Measurements from ENCODE around the gene SUPT6H.
"Not testable (repeated sequence)": the region's sequence is repeated elsewhere in the genome, so short reads cannot be mapped to it uniquely, and the experiment has no call there.

Gene SUPT6H

DNA sequence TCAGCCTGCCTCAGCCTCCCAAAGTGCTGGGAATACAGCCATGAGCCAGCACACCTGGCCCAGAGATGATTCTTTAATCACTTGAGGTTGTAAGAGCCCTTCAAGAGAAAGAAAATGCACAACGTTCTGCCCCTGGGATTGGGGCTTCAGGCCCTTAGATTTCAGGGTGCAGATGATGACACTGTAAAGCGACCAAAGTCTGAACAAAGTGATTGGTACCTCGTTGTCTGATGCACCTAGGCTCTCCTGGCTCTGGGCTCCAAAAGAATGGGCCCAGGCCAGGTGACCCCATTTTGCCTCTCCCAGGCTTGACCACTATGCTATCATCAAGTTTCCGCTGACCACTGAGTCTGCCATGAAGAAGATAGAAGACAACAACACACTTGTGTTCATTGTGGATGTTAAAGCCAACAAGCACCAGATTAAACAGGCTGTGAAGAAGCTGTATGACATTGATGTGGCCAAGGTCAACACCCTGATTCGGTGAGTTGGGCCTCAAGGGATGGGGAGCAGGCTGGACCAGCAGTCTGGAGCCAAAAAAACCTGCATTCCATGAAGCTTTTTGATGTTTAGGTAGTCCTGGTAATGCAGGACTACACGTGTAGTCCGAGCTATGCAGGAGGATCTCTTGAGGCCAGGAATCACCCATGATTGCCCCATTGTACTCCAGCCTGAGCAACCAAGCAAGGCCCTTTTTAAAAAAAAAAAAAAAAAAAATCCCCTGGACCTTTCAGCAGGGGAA is 60.6 kb downstream of the SUPT6H start:
- no peak for DNase-seq

DNA sequence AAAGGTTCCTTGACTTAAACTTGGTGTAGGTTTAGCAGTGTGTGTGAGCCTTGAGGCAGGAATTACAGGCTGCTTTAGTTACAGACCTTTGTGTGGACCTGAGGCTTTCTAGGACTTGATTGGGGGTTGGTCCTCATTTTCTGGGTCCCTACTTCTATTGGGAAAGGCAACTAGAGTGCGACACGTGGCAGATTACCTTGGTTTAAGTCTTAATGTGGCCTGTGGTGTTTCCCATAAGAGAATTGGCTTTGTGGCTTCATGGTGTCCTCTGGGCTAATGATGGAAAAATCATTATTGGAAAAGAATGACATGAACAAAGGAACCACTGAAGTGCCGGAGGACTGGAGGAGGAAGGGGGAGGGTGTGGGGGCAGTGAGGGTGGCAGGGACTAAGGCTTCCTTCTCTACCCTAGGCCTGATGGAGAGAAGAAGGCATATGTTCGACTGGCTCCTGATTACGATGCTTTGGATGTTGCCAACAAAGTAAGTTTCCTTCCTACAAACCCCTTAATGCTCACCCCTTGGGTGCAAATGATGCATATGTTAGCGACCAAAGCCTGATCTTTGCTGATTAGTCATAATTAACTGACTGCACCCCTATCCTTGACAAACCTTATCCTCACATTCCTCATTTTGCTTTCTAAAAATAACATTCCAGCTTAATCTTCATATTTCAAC is 61.3 kb downstream of the SUPT6H start:
- DNase-seq: no peak

DNA sequence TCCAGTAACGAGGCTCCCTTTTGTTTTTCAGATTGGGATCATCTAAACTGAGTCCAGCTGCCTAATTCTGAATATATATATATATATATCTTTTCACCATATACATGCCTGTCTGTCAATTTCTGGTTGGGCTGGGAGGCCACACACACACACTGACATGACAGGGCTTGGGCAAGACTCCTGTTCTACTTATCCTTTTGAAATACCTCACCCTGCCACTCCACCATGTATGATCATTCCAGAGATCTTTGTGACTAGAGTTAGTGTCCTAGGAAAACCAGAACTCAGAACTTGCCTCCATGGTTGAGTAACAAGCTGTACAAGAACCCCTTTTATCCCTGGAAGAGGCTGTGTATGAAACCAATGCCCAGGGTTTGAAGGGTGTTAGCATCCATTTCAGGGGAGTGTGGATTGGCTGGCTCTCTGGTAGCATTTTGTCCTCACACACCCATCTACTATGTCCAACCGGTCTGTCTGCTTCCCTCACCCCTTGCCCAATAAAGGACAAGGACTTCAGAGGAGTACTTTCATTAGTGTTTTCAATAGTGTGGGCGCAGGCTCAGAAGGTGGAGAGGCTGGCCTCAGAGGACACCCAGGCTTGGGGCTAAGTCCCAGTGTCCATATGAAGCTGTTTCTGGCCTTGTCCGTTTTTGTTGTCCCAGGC is 62.0 kb downstream of the SUPT6H start:
- DNase-seq: not testable (repeated sequence)

DNA sequence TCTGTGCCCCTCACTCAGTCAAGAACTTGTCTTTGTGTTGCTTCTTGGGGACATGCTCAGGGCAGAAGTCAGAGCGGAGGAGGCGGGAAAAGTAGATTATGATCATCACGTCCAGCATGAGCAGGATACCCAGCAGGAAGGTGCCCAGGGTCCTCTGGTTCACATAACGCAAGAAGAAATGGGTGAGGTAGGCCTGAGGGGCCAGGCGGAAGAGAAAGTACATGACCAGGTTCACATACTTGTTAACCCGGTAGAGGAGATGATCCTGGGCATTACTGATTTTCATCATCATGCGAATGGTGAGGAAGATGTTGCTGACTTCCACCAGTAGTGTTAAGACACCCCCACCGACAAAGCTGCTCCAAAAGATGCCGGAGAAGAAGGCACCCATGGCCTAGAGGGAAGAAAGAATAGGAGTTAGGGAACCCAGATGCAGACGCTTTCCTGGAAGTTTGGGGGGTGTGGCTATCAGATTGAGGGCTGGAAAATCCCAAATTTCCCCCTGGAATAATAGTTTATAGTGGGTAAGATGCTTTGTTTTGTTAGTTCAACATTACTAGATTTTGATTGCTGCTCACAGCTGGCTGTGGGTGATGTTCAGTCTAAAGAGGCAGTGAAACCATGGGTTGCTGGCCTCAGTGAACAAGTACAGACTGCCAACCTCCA is 62.6 kb downstream of the SUPT6H start:
- no peak for DNase-seq

DNA sequence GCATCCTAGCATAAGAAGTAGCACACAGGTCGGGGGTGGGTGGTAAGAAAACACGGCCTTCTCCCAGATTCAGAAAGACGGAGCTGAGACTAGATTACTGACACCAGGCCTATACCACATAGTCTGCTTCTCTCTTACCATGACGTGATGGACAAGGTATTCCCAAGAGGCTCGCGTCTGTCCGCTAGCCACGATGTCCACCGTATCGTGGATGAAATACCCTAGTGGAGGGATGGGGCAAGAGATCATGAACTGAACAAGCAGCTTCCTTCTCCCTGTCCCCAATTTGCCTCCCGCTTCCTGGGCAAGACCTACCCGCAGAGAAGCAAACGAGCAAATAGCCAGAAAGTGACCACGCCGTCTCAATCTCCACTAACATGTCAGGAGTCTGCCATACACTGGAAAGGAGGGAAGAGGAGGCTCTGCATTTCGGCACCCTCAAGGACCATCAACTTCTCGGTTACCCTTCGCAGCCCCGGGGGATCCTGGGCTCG is 63.2 kb downstream of the SUPT6H start:
- no peak for DNase-seq

DNA sequence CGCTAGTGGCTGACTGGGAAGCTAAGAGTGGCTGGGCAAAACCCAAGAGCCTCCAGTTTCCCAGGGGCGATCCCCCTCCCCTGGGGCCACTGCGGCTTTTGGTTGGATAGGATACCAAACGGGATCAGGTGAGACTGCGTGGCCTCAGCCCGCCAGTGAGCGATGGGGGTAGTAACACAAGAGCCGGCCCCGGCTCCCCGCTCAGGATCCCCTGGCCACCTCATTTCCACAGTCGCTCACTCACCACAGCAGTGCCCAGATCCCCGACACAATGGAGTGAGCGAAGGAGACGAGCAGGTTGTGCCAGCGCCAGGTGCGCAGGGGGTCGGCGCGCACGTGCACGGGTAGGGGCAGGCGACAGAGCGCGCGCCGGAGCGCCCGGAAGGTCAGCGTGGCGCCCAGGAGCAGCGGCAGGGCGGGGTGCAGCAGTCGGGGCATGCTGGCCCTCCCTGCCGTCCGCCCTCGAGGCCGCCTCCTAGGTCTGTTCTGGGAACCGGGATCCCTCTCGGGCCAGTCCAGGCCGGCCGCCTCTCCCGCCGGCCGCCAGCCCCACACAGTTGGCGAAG is 63.7 kb downstream of the SUPT6H start:
- DNase-seq: no peak

DNA sequence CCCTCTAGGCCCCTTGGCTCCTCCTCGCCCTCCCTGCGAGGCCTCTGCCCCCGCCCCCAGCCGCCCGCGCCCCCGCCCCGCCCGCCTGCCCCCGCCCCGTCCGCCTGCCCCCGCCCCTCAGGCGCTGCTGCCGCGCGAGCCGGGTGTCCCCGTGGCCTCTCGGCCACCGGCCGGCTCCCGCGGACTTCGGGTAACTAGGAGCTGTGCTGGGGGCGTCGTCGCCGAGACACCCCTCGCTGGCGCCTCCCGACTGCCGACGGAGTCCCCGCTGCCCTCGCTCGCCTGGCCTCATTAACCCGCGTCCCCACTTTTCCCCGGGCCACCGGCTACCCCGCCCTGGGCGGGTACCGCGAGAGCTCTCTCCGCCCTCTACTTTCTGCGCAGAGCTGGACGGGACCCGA is 64.2 kb downstream of the SUPT6H start, which contains the start of gene TLCD1:
TSS of gene TLCD1 (minus strand) at position 8 of the 401 bp plus-strand sequence. CDS start 136 bp downstream, outside the sequence.
- peak; percentile 80 for DNase-seq

DNA sequence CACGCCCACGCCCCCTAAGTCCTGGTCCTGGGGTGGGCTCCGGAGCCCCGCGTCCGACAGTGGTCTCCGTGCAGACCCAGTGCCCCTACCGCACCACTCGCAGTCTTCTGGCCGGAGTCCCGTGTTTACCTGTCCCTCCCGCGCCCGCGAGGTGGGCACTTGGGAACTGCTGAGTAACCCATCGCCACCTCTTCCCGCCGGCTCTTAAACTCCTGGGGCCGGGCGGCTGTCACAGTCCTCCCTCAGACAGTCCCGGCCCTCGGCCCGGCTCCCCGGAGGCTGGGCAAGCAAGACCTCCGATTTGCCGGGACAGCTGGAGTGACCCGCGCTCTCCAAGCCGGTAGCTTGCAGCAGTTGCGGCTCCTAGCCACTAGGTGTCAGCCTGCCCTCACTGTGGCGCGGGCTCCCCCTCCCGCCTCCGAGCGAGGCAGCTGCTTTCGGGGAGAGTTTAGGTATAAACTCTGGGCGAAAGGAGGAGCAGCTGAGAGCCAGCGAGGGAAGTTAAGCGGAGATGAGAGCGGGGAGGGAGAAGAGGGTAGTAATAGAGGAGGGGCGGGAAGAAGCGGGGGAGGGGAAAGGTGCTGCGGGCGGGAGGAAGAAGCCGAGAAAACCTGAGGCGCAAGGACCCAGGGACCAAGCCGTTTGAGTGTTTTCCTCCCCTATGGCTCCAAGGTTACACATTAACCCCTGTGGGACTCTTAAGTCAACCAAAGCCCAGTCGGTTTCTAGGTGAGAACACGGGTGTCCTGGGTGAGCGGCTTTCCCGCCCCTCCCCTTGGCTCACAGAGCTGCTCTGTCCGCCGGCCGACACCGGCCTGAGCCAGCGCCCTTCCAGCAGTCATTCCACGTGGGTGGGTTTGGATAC is 64.9 kb downstream of the SUPT6H start:
- DNase-seq: peak; percentile 94

DNA sequence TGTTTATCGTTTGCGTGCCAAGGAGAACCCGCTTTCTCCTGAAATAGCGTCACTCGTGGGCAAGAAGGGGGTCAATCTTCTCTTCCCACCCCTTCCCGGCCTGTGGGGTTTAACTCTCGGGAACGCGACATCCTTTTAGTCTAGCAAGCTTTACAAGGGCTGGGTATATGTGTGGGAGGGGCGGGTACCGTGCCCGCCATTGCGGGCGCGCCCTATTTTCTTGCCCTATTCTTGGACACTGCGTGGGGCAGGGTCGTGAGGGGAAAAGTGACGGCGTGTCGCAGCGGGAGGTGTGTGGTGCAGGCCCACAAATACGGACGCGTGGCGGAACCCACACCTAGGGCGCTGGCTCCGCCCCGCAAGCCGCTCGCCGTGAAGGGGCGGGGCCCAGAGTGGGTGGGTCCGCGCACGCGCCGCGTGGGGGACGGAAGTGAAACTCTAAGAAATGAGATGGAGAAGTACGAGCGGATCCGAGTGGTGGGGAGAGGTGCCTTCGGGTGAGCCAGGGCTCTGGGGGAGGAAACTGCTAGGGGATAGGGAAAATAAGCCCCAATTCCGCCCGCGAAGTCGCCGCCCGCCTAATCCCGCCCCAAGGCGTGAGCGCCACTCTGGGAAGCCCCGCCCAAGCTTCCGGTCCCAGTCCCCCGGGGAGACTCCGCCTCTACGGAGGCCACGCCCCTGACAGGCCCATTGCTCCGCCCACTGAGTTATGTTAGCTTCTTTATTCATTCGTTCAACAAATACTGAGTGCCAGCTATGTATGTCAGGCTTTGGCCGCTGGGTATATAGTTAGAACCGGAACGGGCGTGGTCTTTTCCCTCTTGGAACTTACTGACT is 66.6 kb downstream of the SUPT6H start, which contains the start of gene NEK8:
TSS of gene NEK8 (plus strand) at position 425 of the 837 bp plus-strand sequence. CDS start at position 451, 26 bp downstream.
- peak; percentile 96 for DNase-seq

DNA sequence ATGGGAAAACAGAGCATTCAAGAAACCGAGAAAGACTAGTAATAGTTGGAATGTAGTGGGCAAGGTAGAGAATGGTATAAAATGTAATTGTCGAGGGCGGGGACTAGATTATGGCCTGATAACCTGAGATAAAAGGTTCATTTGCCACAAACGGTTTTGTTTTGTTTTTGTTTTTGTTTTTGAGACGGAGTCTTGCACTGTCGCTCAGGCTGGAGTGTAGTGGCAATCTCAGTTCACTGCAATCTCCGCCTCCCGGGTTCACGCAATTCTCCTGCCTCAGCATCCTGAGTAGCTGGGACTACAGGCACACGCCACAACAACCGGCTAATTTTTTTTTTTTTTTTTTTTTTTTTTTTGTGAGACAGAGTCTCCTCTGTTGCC is 67.9 kb downstream of the SUPT6H start:
- no peak for DNase-seq

DNA sequence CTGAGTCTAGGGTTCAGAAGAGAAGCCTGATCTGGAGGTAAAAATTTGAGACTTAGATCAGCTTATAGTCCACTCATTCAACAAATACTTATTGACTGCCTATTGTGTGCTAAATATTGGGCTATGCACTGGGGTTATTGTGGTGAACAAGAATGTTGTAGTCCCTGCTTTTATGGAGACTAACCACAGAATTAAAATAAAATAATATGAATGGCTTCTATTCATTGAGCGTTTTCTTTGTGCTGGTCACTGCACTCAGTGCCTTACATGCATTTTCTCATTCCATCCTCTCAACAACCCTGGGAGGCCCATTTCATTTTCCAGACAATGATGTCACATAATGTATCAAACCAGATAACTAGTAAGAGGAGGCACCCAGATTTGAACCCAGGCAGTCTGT is 71.3 kb downstream of the SUPT6H start:
- no peak for DNase-seq

DNA sequence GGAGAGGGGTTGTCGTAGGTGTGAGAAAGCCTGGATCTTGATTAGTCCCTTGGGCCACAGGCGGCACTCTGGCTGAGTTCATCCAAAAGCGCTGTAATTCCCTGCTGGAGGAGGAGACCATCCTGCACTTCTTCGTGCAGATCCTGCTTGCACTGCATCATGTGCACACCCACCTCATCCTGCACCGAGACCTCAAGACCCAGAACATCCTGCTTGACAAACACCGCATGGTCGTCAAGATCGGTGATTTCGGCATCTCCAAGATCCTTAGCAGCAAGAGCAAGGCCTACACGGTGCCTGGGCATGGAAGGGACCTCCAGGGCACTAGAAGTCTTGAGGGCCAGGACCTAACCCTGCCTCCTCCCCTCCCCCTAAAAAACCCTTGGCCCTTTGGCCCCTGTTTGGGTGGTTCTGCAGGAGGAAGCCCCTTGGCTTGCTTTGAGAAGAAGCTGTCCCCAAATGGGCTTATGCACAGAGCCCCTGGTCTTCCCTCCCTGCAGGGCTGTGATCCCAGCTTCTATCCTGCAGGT is 72.8 kb downstream of the SUPT6H start:
- no peak for DNase-seq

DNA sequence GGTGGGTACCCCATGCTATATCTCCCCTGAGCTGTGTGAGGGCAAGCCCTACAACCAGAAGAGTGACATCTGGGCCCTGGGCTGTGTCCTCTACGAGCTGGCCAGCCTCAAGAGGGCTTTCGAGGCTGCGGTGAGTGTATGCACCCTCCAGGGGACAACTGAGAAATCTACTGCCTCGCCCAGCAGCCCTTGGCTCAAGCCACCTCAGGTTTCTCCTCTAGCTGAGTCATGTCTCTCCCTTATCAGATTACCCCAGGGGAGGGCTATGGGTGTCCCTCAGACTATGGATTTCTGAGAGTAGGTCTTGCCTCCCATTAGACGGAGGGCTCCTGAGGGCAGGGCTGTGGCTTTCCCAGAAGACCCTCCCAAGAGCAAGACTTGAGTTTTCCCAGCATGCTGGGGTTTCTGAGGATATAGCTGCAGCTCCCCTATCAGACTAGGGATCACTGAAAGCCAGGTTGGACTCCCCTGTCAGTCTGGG is 73.3 kb downstream of the SUPT6H start:
- DNase-seq: no peak

DNA sequence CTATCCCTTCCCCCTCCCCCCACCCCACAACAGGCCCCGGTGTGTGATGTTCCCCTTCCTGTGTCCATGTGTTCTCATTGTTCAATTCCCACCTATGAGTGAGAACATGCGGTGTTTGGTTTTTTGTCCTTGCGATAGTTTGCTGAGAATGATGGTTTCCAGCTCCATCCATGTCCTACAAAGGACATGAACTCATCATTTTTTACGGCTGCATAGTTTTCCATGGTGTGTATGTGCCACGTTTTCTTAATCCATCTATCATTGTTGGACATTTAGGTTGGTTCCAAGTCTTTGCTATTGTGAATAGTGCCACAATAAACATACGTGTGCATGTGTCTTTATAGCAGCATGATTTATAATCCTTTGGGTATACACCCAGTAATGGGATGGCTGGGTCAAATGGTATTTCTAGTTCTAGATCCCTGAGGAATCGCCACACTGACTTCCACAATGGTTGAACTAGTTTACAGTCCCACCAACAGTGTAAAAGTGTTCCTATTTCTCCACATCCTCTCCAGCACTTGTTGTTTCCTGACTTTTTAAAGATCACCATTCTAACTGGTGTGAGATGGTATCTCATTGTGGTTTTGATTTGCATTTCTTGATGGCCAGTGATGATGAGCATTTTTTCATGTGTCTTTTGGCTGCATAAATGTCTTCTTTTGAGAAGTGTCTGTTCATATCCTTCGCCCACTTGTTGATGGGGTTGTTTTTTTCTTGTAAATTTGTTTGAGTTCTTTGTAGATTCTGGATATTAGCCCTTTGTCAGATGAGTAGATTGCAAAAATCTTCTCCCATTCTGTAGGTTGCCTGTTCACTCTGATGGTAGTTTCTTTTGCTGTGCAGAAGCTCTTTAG is 74.1 kb downstream of the SUPT6H start:
- not testable (repeated sequence) for DNase-seq

DNA sequence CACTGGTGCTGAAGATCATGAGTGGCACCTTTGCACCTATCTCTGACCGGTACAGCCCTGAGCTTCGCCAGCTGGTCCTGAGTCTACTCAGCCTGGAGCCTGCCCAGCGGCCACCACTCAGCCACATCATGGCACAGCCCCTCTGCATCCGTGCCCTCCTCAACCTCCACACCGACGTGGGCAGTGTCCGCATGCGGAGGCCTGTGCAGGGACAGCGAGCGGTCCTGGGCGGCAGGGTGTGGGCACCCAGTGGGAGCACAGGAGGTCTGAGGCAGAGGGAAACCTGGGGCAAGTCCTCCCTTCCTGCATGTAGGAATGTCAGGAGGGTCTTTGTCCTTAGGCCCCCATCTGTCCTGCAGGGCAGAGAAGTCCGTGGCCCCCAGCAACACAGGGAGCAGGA is 75.3 kb downstream of the SUPT6H start:
- no peak for DNase-seq

DNA sequence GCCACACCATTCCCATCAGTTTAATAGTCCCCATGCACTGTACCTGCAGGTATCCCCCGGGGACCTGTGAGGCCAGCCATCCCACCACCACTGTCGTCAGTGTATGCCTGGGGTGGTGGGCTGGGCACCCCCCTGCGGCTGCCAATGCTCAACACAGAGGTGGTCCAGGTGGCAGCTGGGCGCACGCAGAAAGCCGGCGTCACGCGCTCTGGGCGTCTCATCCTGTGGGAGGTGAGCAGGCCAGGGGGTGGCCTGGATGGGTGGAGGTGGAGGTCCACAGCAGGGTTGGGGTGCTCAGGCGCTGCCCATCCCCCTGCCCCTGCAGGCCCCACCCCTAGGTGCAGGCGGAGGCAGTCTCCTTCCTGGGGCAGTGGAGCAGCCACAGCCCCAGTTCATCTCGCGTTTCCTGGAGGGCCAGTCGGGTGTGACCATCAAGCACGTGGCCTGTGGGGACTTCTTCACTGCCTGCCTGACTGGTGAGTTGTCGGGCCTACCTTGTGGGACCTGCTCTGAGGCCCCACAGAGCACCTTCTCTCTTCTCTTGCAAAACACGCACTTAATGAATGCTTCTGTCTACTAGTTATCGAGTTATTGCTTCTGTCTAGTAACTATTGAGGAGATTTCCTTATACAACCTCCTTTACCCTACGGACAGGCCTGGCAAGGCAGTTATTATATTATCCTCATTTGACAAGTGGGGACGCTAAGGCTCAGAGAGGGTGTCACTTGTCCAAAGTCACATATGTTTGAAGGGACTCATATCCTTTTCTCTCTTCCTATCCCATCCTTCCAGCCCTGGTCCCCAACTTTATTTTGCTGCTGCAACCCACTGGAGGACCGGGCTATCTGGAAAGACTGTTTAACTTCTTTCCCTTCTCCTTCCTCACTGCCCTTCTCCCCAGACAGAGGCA is 76.0 kb downstream of the SUPT6H start:
- DNase-seq: no peak

DNA sequence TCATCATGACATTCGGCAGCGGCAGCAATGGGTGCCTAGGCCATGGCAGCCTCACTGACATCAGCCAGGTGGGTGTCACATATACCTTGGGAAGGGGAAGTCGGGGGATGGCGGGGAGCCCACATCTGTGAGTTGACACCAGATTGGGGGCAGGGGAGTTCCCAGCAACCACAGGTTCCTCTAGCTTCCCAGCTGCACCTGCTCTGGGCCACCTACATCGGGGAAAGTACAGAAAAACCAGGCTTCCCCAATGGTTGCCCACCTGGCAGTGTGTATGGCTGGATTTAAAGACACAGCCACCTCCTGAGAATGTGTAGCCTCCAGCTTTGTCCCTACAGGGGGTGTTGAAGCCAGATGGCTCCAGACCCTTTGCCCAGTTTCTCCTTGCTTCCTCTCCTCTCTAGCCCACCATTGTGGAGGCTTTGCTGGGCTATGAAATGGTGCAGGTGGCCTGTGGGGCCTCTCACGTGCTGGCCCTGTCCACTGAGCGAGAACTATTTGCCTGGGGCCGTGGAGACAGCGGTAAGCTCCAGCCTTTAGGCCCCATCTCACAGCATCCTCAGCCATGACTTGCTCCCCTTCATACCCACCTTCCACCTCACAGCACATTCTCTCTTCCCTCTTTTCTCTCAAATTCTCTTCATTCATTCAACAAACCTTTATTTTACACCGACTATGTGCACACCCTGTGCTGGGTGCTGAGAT is 76.8 kb downstream of the SUPT6H start:
- no peak for DNase-seq
